OCI-LY1 (cell line): ENCODE measurements around the gene TTC23L.

Experiments
- H2AFZ ChIP-seq: fragments of 200-600 bp; sonication (generic), shearing (Covaris generic); 2 replicates; pipeline ENCODE4 v1.6.0; 2014; ENCODE audit warnings: antibody characterized with exemption, mild to moderate bottlenecking, low read length
- H3F3A ChIP-seq: fragments of 200-600 bp; sonication (generic), shearing (Covaris generic); 2 replicates; pipeline ENCODE4 v1.6.0; 2014; ENCODE audit warnings: mild to moderate bottlenecking, antibody characterized with exemption, low read length, moderate library complexity; ENCODE audit not compliant: insufficient read depth
- H3K27ac ChIP-seq: fragments of 200-600 bp; sonication (generic); 2 replicates; pipeline ENCODE4 v1.5.1; 2014; ENCODE audit warnings: low read length, mixed run types, mild to moderate bottlenecking, low read depth; ENCODE audit not compliant: poor library complexity, severe bottlenecking
- H3K27me3 ChIP-seq: fragments of 200-600 bp; sonication (generic); 2 replicates; pipeline ENCODE4 v1.6.0; 2014; ENCODE audit warnings: antibody characterized with exemption, mild to moderate bottlenecking, low read length, moderate library complexity; ENCODE audit not compliant: insufficient read depth
- H3K36me3 ChIP-seq: fragments of 200-600 bp; sonication (generic); 2 replicates; pipeline ENCODE4 v1.6.1; 2014; ENCODE audit warnings: mild to moderate bottlenecking, antibody characterized with exemption, low read length, moderate library complexity, mixed read lengths; ENCODE audit not compliant: insufficient read depth
- H3K4me1 ChIP-seq: fragments of 200-600 bp; sonication (generic); 2 replicates; pipeline ENCODE4 v1.5.1; 2014; ENCODE audit warnings: mild to moderate bottlenecking, low read length, moderate library complexity; ENCODE audit not compliant: insufficient read depth, severe bottlenecking
- H3K4me2 ChIP-seq: fragments of 200-600 bp; sonication (generic), shearing (Covaris generic); 2 replicates; pipeline ENCODE4 v1.6.1; 2014; ENCODE audit warnings: low read length
- H3K4me3 ChIP-seq: fragments of 200-600 bp; sonication (generic); 2 replicates; pipeline ENCODE4 v1.5.1; 2014; ENCODE audit warnings: low read length, low read depth, mild to moderate bottlenecking, mixed read lengths; ENCODE audit not compliant: poor library complexity, severe bottlenecking
- H3K79me2 ChIP-seq: fragments of 200-600 bp; shearing (Covaris generic); 2 replicates; pipeline ENCODE4 v1.6.1; 2016; ENCODE audit warnings: mixed run types, low read length, mixed read lengths; ENCODE audit not compliant: insufficient read depth
- H3K9ac ChIP-seq: fragments of 200-600 bp; sonication (generic), shearing (Covaris generic); 2 replicates; pipeline ENCODE4 v1.6.1; 2014; ENCODE audit warnings: mild to moderate bottlenecking, low read length, mixed read lengths
- H3K9me2 ChIP-seq: fragments of 200-600 bp; sonication (generic), shearing (Covaris generic); 2 replicates; pipeline ENCODE4 v1.6.1; 2014; ENCODE audit warnings: low read depth, mild to moderate bottlenecking, low read length, mixed read lengths
- H3K9me3 ChIP-seq: fragments of 200-600 bp; shearing (Covaris generic); 2 replicates; pipeline ENCODE4 v1.6.1; 2014; ENCODE audit warnings: low read length, mixed read lengths
- H4K20me1 ChIP-seq: fragments of 200-600 bp; sonication (generic), shearing (Covaris generic); 2 replicates; pipeline ENCODE4 v1.6.0; 2016; ENCODE audit warnings: mild to moderate bottlenecking, low read length; ENCODE audit not compliant: insufficient read depth
- CTCF ChIP-seq: fragments of 200-600 bp; sonication (generic), shearing (Covaris generic); IDR thresholded peaks from 2 replicates; pipeline ENCODE4 v1.5.1; 2017; ENCODE audit warnings: mild to moderate bottlenecking, antibody characterized with exemption, low read length, moderate library complexity, mixed read lengths
- EZH2 ChIP-seq: fragments of 200-600 bp; sonication (generic), shearing (Covaris generic); IDR thresholded peaks from 2 replicates; pipeline ENCODE4 v1.8.0; 2017; ENCODE audit warnings: borderline replicate concordance, mixed run types, mild to moderate bottlenecking, antibody characterized with exemption, low read length, moderate library complexity, mixed read lengths

TTC23L gene

GRCh38 chr5:34886392-34887119 lies 47.6 kb downstream of the TTC23L start:
- no peaks in the 10 kb centered on the region for H3F3A ChIP-seq
- H3K36me3 ChIP-seq = no peaks in the 10 kb centered on the region
- no peak overlapping the region for H3K9ac ChIP-seq
- TF ChIP-seq EZH2 (no peak), CTCF (no peak)
- H3K4me3 ChIP-seq = no peak overlapping the region
- H4K20me1 ChIP-seq = no peaks in the 10 kb centered on the region
- no peaks in the 10 kb centered on the region for H3K27me3 ChIP-seq
- no peak overlapping the region for H2AFZ ChIP-seq
- no peaks in the 10 kb centered on the region for H3K9me2 ChIP-seq
- no peaks in the 10 kb centered on the region for H3K79me2 ChIP-seq
- H3K27ac ChIP-seq = no peak overlapping the region
- no peaks in the 10 kb centered on the region for H3K9me3 ChIP-seq
- no peaks in the 10 kb centered on the region for H3K4me1 ChIP-seq
- H3K4me2 ChIP-seq = no peak overlapping the region

- no peak overlapping the region for H3K27ac ChIP-seq
- TF ChIP-seq CTCF (no peak), EZH2 (no peak)
- H4K20me1 ChIP-seq = no peaks in the 10 kb centered on the region
- H3K79me2 ChIP-seq = no peaks in the 10 kb centered on the region
- no peak overlapping the region for H3K4me2 ChIP-seq
- no peaks in the 10 kb centered on the region for H3K36me3 ChIP-seq
- no peaks in the 10 kb centered on the region for H3K9me3 ChIP-seq
- no peaks in the 10 kb centered on the region for H3K27me3 ChIP-seq
- H2AFZ ChIP-seq = no peak overlapping the region
- no peak overlapping the region for H3K9ac ChIP-seq
- H3F3A ChIP-seq = no peaks in the 10 kb centered on the region
- H3K4me1 ChIP-seq = no peaks in the 10 kb centered on the region
- no peak overlapping the region for H3K4me3 ChIP-seq
- no peaks in the 10 kb centered on the region for H3K9me2 ChIP-seq
Observed at GRCh38 chr5:34889394-34889793, 50.4 kb downstream of the TTC23L start.

GRCh38 chr5:34891981-34892380 lies 53.0 kb downstream of the TTC23L start:
- Histone ChIP-seq H3F3A (no peaks in the 10 kb centered on the region), H3K9me3 (no peaks in the 10 kb centered on the region), H2AFZ (no peak overlapping the region), H3K79me2 (no peaks in the 10 kb centered on the region), H3K27me3 (no peaks in the 10 kb centered on the region), H4K20me1 (no peaks in the 10 kb centered on the region), H3K9ac (no peak overlapping the region), H3K9me2 (no peaks in the 10 kb centered on the region), H3K4me2 (no peak overlapping the region), H3K36me3 (no peaks in the 10 kb centered on the region), H3K4me3 (no peak overlapping the region), H3K4me1 (no peaks in the 10 kb centered on the region), H3K27ac (no peak overlapping the region)
- no peak for TF ChIP-seq CTCF
